Stimulated activated naive CD8-positive, alpha-beta T cell treated with anti-CD3 and anti-CD28 coated beads, Interleukin-15, amount 100 ng/mL, for 72 hours (primary cell): Measurements from ENCODE around the gene SPG21.

ENCODE experiments used
- ATAC-seq: fragments of 150-1000 bp; cut with Tn5 transposase; 2 replicates; pipeline ENCODE4 v1.10.0; 2021; ENCODE audit warnings: mild to moderate bottlenecking, moderate library complexity
- DNase-seq, 2 donors: peaks; one replicate each; pipeline ENCODE4 v3.0.0; 2021 to 2022
- H3K27ac Mint-ChIP-seq, 2 donors: one replicate each; pipeline ENCODE4 v1.8.0; 2022; ENCODE audit warnings: mild to moderate bottlenecking in 2 of 2, mixed read lengths in 2 of 2, moderate library complexity in 2 of 2
- H3K27me3 Mint-ChIP-seq: one replicate; pipeline ENCODE4 v1.8.0; 2022; ENCODE audit warnings: mixed read lengths
- H3K4me1 Mint-ChIP-seq: one replicate; pipeline ENCODE4 v1.8.0; 2022; ENCODE audit warnings: mild to moderate bottlenecking, mixed read lengths
- H3K4me3 Mint-ChIP-seq, 2 donors: one replicate each; pipeline ENCODE4 v1.8.0; 2022; ENCODE audit warnings: mild to moderate bottlenecking in 2 of 2, mixed read lengths in 2 of 2, moderate library complexity in 1 of 2
- H3K9me3 Mint-ChIP-seq, 2 donors: one replicate each; pipeline ENCODE4 v1.8.0; 2022; ENCODE audit warnings: mixed read lengths in 2 of 2

Gene SPG21

GRCh38 chr15:64969401-64969800 lies 20.3 kb downstream of the SPG21 start:
- H3K27ac Mint-ChIP-seq, result no peak overlapping the region
- no peaks in the 10 kb centered on the region for H3K4me1 Mint-ChIP-seq
- no peaks in the 10 kb centered on the region for H3K27me3 Mint-ChIP-seq
- no peak for DNase-seq
- no peak for ATAC-seq
- H3K4me3 Mint-ChIP-seq, result no peak overlapping the region
- no peaks in the 10 kb centered on the region for H3K9me3 Mint-ChIP-seq

GRCh38 chr15:64961013-64961412 lies 28.7 kb downstream of the SPG21 start:
- Mint-ChIP-seq H3K27ac (no peak overlapping the region), H3K9me3 (no peaks in the 10 kb centered on the region), H3K27me3 (no peaks in the 10 kb centered on the region), H3K4me1 (no peaks in the 10 kb centered on the region), H3K4me3 (no peak overlapping the region)
- no peak for DNase-seq
- no peak for ATAC-seq

- DNase-seq (no peak), ATAC-seq (no peak)
- Mint-ChIP-seq H3K27me3 (no peaks in the 10 kb centered on the region), H3K4me1 (no peaks in the 10 kb centered on the region), H3K4me3 (no peak overlapping the region), H3K9me3 (no peaks in the 10 kb centered on the region), H3K27ac (peak overlapping the region in 1 of 2 donors; percentile 78)
Measured at GRCh38 chr15:64960153-64960552, 29.6 kb downstream of the SPG21 start.

GRCh38 chr15:64959128-64959527 lies 30.6 kb downstream of the SPG21 start:
- Mint-ChIP-seq H3K4me1 (peaks cover 10% of the 10 kb centered on the region), H3K27me3 (no peaks in the 10 kb centered on the region), H3K27ac (peak overlapping the region; percentile 12 to 23)

GRCh38 chr15:64954395-64954794 lies 35.3 kb downstream of the SPG21 start:
- ATAC-seq (no peak), DNase-seq (no peak)
- Mint-ChIP-seq H3K27ac (peak overlapping the region in 1 of 2 donors; percentile 88), H3K4me1 (peaks cover 24% of the 10 kb centered on the region), H3K4me3 (no peak overlapping the region), H3K9me3 (peaks cover 6 to 8% of the 10 kb centered on the region in 2 donors), H3K27me3 (no peaks in the 10 kb centered on the region)

More at GRCh38 chr15:64959128-64959527, 30.6 kb downstream of the SPG21 start:
- H3K9me3 Mint-ChIP-seq, result peaks cover 0 to 5% of the 10 kb centered on the region in 2 donors
- no peak overlapping the region for H3K4me3 Mint-ChIP-seq
- ATAC-seq (no peak), DNase-seq (no peak)

GRCh38 chr15:64951777-64952418 lies 37.8 kb downstream of the SPG21 start:
- no peak for DNase-seq

GRCh38 chr15:64950888-64951287 lies 38.8 kb downstream of the SPG21 start:
- Mint-ChIP-seq H3K9me3 (peaks cover 6 to 8% of the 10 kb centered on the region in 2 donors), H3K27me3 (no peaks in the 10 kb centered on the region), H3K4me1 (peaks cover 24% of the 10 kb centered on the region), H3K27ac (no peak overlapping the region), H3K4me3 (no peak overlapping the region)
- ATAC-seq (peak; percentile 81), DNase-seq (peak in 1 of 2 donors; percentile 19)

More at GRCh38 chr15:64951777-64952418, 37.8 kb downstream of the SPG21 start:
- H3K4me3 Mint-ChIP-seq, result no peak overlapping the region
- peaks cover 24% of the 10 kb centered on the region for H3K4me1 Mint-ChIP-seq
- no peaks in the 10 kb centered on the region for H3K27me3 Mint-ChIP-seq
- peak overlapping the region in 1 of 2 donors; percentile 90 for H3K27ac Mint-ChIP-seq
- peaks cover 6 to 8% of the 10 kb centered on the region in 2 donors for H3K9me3 Mint-ChIP-seq
- ATAC-seq, result no peak

GRCh38 chr15:64949383-64950186 lies 40.1 kb downstream of the SPG21 start:
- Mint-ChIP-seq H3K27ac (no peak overlapping the region), H3K27me3 (no peaks in the 10 kb centered on the region), H3K4me1 (peaks cover 19% of the 10 kb centered on the region), H3K4me3 (no peak overlapping the region), H3K9me3 (peaks cover 6 to 7% of the 10 kb centered on the region in 2 donors)
- ATAC-seq, result peak; percentile 44
- DNase-seq, result no peak

- ATAC-seq, result peak; percentile 13
- Mint-ChIP-seq H3K9me3 (peaks cover under 1 to 6% of the 10 kb centered on the region in 2 donors), H3K4me1 (peaks cover 12% of the 10 kb centered on the region), H3K4me3 (no peak overlapping the region), H3K27me3 (no peaks in the 10 kb centered on the region), H3K27ac (no peak overlapping the region)
- no peak for DNase-seq
Measured at GRCh38 chr15:64948916-64949315, 40.8 kb downstream of the SPG21 start.

GRCh38 chr15:64947211-64947610 lies 42.5 kb downstream of the SPG21 start:
- H3K27me3 Mint-ChIP-seq, result no peaks in the 10 kb centered on the region
- no peak overlapping the region for H3K4me3 Mint-ChIP-seq
- ATAC-seq (no peak), DNase-seq (no peak)
- H3K4me1 Mint-ChIP-seq, result no peaks in the 10 kb centered on the region
- H3K9me3 Mint-ChIP-seq, result no peaks in the 10 kb centered on the region
- H3K27ac Mint-ChIP-seq, result no peak overlapping the region

GRCh38 chr15:64944961-64945360 lies 44.8 kb downstream of the SPG21 start:
- H3K4me3 Mint-ChIP-seq, result no peak overlapping the region
- H3K27me3 Mint-ChIP-seq, result no peaks in the 10 kb centered on the region
- ATAC-seq, result no peak
- no peaks in the 10 kb centered on the region for H3K9me3 Mint-ChIP-seq
- peak overlapping the region in 1 of 2 donors; percentile 9 for H3K27ac Mint-ChIP-seq
- H3K4me1 Mint-ChIP-seq, result no peaks in the 10 kb centered on the region
- DNase-seq, result no peak

GRCh38 chr15:64943512-64944225 lies 46.0 kb downstream of the SPG21 start:
- no peaks in the 10 kb centered on the region for H3K9me3 Mint-ChIP-seq
- H3K4me3 Mint-ChIP-seq, result no peak overlapping the region

GRCh38 chr15:64942356-64942755 lies 47.4 kb downstream of the SPG21 start:
- ATAC-seq (no peak), DNase-seq (no peak)
- H3K4me1 Mint-ChIP-seq, result peaks cover 8% of the 10 kb centered on the region
- H3K27ac Mint-ChIP-seq, result no peak overlapping the region
- H3K4me3 Mint-ChIP-seq, result no peak overlapping the region
- no peaks in the 10 kb centered on the region for H3K27me3 Mint-ChIP-seq
- H3K9me3 Mint-ChIP-seq, result no peaks in the 10 kb centered on the region

More at GRCh38 chr15:64943512-64944225, 46.0 kb downstream of the SPG21 start:
- ATAC-seq (no peak), DNase-seq (no peak)
- Mint-ChIP-seq H3K27ac (no peak overlapping the region), H3K27me3 (no peaks in the 10 kb centered on the region), H3K4me1 (no peaks in the 10 kb centered on the region)

- Mint-ChIP-seq H3K27ac (no peak overlapping the region), H3K27me3 (no peaks in the 10 kb centered on the region), H3K4me3 (no peak overlapping the region), H3K9me3 (no peaks in the 10 kb centered on the region), H3K4me1 (peaks cover 8% of the 10 kb centered on the region)
- DNase-seq (no peak), ATAC-seq (no peak)
Measured at GRCh38 chr15:64938192-64938591, 51.5 kb downstream of the SPG21 start.

GRCh38 chr15:64934023-64934422 lies 55.7 kb downstream of the SPG21 start:
- no peaks in the 10 kb centered on the region for H3K9me3 Mint-ChIP-seq
- no peak overlapping the region for H3K4me3 Mint-ChIP-seq
- H3K27me3 Mint-ChIP-seq, result no peaks in the 10 kb centered on the region
- peaks cover 8% of the 10 kb centered on the region for H3K4me1 Mint-ChIP-seq
- DNase-seq, result peak in 1 of 2 donors; percentile 4
- no peak overlapping the region for H3K27ac Mint-ChIP-seq
- ATAC-seq, result no peak

GRCh38 chr15:64931381-64931780 lies 58.3 kb downstream of the SPG21 start:
- Mint-ChIP-seq H3K4me3 (no peak overlapping the region), H3K27me3 (no peaks in the 10 kb centered on the region), H3K4me1 (peaks cover 6% of the 10 kb centered on the region), H3K27ac (no peak overlapping the region), H3K9me3 (no peaks in the 10 kb centered on the region)
- DNase-seq, result no peak
- no peak for ATAC-seq
